Endothelial cell of umbilical vein (primary cell): ENCODE results near the gene BEX3.

ENCODE experiments used
- CTCF ChIP-seq, 2 donors: IDR thresholded peaks; 1 replicate in 1 of 2; 2 replicates in 1 of 2; pipeline ENCODE4 v1.5.1; 2011; ENCODE audit warnings: low read length in 2 of 2, mild to moderate bottlenecking in 2 of 2, moderate library complexity in 2 of 2, control low read depth in 1 of 2, inconsistent platforms in 1 of 2, low read depth in 1 of 2; ENCODE audit not compliant: insufficient read depth in 1 of 2; ENCODE audit errors: extremely low read depth in 1 of 2
- EZH2 ChIP-seq: IDR thresholded peaks from 2 replicates; pipeline ENCODE4 v1.6.1; 2012; ENCODE audit warnings: borderline replicate concordance, low read depth, mild to moderate bottlenecking, moderate library complexity, low read length, inconsistent platforms; ENCODE audit not compliant: severe bottlenecking
- FOS ChIP-seq: IDR thresholded peaks from 2 replicates; pipeline ENCODE4 v1.6.1; 2011; ENCODE audit warnings: mild to moderate bottlenecking, low read length, moderate library complexity, borderline replicate concordance; ENCODE audit not compliant: insufficient read depth
- JUN ChIP-seq: IDR thresholded peaks from 2 replicates; pipeline ENCODE4 v1.6.1; 2011; ENCODE audit warnings: borderline replicate concordance, low read depth; ENCODE audit not compliant: insufficient read length, insufficient read depth
- POLR2A ChIP-seq: IDR thresholded peaks from 2 replicates; pipeline ENCODE4 v1.6.1; 2012; ENCODE audit warnings: low read depth, mild to moderate bottlenecking, control low read depth, low read length
- POLR2AphosphoS5 ChIP-seq: IDR thresholded peaks from 2 replicates; pipeline ENCODE4 v1.6.1; 2012; ENCODE audit warnings: low read depth, mild to moderate bottlenecking, control low read depth, low read length, moderate library complexity; ENCODE audit not compliant: insufficient read depth

GRCh38 chrX:103376118-103376978 is at the start of gene BEX3:
- TF ChIP-seq CTCF (IDR thresholded peaks at IDR 0.05; ENCODE audit: extremely low read depth in 1 of 2, insufficient read depth in 1 of 2, low read depth in 1 of 2, low read length in 2 of 2) (no peak), POLR2A (peak; percentile 65), EZH2 (no peak), FOS (no peak), POLR2AphosphoS5 (peak; percentile 64), JUN (no peak)
